Ectodermal cell (in vitro differentiated cells): Measurements from ENCODE around the gene PCDH12.

Source experiments
- H3K27ac ChIP-seq: 2 replicates; pipeline ENCODE4 v1.7.0; 2013; ENCODE audit warnings: mild to moderate bottlenecking, low read depth, low read length; ENCODE audit not compliant: insufficient read depth, poor library complexity, severe bottlenecking
- H3K27me3 ChIP-seq: 2 replicates; pipeline ENCODE4 v1.7.0; 2013; ENCODE audit warnings: mild to moderate bottlenecking, low read length; ENCODE audit not compliant: insufficient read depth, control insufficient read depth, poor library complexity, severe bottlenecking
- H3K36me3 ChIP-seq: one replicate; pipeline ENCODE4 v1.7.0; 2013; ENCODE audit warnings: low read length; ENCODE audit not compliant: control insufficient read depth, insufficient read depth
- H3K4me1 ChIP-seq: one replicate; pipeline ENCODE4 v1.7.0; 2013; ENCODE audit warnings: low read length; ENCODE audit not compliant: control insufficient read depth, insufficient read depth
- H3K4me3 ChIP-seq: 2 replicates; pipeline ENCODE4 v1.7.0; 2013; ENCODE audit warnings: low read depth, low read length, control low read depth; ENCODE audit not compliant: insufficient read depth
- H3K9me3 ChIP-seq: 2 replicates; pipeline ENCODE4 v1.7.0; 2013; ENCODE audit warnings: mild to moderate bottlenecking, low read length, moderate library complexity; ENCODE audit not compliant: control insufficient read depth
- WGBS, 2 experiments: methylation state at CpG; one replicate each; pipeline ENCODE4 v1.1.7; 2013; ENCODE audit warnings: missing lambda C conversion rate in 2 of 2; 5-methylcytosine and 5-hydroxymethylcytosine counted together

PCDH12 gene

DNA sequence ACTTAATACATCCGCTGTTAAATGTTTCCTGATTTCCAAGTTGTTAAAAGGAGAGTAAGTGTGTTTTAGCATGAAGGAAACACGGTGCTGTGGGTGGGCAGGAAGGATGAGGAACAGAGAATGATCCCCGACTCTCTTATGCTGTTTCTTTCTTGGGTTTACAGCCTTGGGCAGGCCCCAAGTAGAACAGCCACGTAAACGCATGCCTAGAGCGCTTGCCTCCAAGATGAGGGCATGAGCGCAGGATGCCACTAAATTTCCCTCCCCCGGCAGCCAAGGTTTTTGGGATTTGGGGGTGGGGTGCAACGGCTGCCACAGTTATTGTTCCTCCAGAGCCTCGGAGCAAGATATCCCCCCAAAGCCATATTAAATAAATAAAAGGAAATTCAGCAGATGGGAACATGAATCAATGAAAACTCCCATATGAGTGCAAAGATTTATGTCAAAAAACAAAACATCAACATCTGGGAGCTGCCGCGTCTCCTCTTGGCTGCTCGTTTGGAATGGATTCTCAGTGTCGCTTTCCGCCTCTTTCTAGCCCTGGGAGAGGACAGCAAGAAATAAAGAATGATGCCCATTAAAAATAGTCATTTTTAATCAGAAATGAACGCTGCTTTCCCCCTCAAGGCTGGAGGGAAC, 44.3 kb downstream of the PCDH12 start:
- Histone ChIP-seq H3K9me3 (no peaks in the 10 kb centered on the region), H3K27me3 (peaks cover 15% of the 10 kb centered on the region), H3K27ac (no peak overlapping the region), H3K36me3 (no peaks in the 10 kb centered on the region), H3K4me1 (peaks cover 7% of the 10 kb centered on the region), H3K4me3 (peak overlapping the region; percentile 24)
- 39% methylated on average over 14 to 16 of the region's 16 CpGs for WGBS, 2 experiments

DNA sequence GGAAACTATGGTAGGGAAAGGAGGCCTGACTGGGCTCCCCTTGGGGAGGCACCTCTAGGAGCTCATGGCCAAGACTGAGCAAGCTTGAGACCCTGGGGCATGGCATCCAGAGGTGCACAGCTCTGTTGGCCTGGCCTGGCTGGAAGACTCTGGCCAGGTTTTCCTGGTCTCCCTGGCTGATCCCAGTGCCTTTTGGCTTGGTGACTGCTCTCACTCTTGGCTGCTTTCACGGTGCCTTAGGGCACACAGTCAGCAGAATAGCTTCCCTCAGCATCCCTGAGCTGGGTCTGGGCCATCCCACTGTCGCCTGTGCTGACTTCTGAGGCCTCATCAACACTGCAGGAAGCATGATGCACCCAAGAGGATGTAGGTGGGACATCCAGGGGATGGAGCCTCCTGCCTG, 47.7 kb downstream of the PCDH12 start:
- peaks cover 7% of the 10 kb centered on the region for H3K4me1 ChIP-seq
- WGBS, 2 experiments: 68 to 74% methylated on average over 2 of the region's 2 CpGs
- peaks cover 15% of the 10 kb centered on the region for H3K27me3 ChIP-seq
- H3K9me3 ChIP-seq: no peaks in the 10 kb centered on the region
- no peaks in the 10 kb centered on the region for H3K36me3 ChIP-seq
- H3K4me3 ChIP-seq: no peak overlapping the region
- no peak overlapping the region for H3K27ac ChIP-seq

DNA sequence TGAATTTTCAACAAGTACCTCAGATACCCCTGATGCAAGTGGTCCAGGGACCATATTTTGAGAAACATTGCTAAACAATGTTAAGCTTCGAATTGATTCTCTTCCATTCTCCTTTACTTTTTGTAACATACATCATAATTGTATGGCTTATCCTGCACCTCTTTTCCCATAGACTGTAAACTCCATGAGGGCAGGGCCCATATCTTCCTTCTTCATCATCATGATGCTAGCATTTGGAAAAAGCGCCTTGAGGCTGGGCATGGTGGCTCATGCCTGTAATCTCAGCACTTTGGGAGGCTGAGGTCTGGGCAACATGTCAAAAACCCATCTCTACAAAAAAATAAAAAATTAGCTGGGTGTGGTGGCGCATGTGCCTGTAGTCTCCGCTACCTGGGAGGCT, 48.8 kb downstream of the PCDH12 start:
- H3K27ac ChIP-seq: no peak overlapping the region
- no peaks in the 10 kb centered on the region for H3K9me3 ChIP-seq
- 71 to 72% methylated on average over 4 of the region's 4 CpGs for WGBS, 2 experiments
- H3K27me3 ChIP-seq: peaks cover 15% of the 10 kb centered on the region
- H3K36me3 ChIP-seq: no peaks in the 10 kb centered on the region
- H3K4me3 ChIP-seq: no peak overlapping the region
- peaks cover 7% of the 10 kb centered on the region for H3K4me1 ChIP-seq

DNA sequence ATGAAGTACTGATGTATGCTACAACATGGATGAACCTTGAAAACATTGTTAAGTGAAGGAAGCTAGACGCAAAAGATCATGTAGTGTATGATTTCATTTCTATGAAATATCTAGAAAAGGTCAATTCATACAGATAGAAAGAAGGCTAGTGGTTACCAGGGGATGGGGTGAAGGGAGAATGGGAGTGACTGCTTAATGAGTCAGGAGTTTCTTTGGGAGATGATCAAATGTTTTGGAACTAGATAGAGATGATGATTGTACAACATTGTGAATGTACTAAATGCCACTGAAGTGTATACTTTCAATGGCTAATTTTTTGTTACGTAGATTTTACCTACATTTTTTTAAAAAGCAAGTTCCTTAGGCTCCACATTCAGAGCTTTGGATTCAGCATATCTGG, 49.2 kb downstream of the PCDH12 start:
- WGBS, 2 experiments: 92 to 94% methylated on average over 2 of the region's 2 CpGs
- Histone ChIP-seq H3K27ac (no peak overlapping the region), H3K4me1 (peaks cover 6% of the 10 kb centered on the region), H3K27me3 (peaks cover 11% of the 10 kb centered on the region), H3K4me3 (no peak overlapping the region), H3K36me3 (no peaks in the 10 kb centered on the region), H3K9me3 (no peaks in the 10 kb centered on the region)

- no peaks in the 10 kb centered on the region for H3K9me3 ChIP-seq
- 0% methylated on average over 1 of the region's 1 CpG for WGBS, 2 experiments
- H3K36me3 ChIP-seq: no peaks in the 10 kb centered on the region
- H3K4me3 ChIP-seq: no peak overlapping the region
- H3K4me1 ChIP-seq: no peaks in the 10 kb centered on the region
- H3K27me3 ChIP-seq: no peaks in the 10 kb centered on the region
- no peak overlapping the region for H3K27ac ChIP-seq
Measured at GRCh38 chr5:141906972-141907371, 51.0 kb downstream of the PCDH12 start.

DNA sequence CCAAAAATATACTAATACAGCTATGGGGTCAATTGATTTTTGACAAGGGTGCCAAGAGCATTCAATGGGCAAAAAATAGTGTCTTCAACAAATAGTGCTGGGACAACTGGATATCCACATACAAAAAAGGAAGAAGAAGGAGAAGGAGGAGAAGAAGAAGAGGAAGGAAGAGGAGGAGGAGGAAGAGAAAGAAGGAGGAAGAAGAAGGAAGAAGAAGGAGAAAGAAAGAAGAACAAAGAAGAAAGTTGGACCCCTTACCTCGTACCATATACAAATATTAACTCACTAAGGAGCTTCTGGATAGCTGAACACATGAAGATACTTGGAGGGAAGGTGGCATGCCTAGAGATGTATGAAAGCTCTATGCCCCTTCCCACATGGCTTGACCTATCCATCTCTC, 51.5 kb downstream of the PCDH12 start:
- H3K9me3 ChIP-seq: no peaks in the 10 kb centered on the region
- H3K4me1 ChIP-seq: no peaks in the 10 kb centered on the region
- H3K27ac ChIP-seq: no peak overlapping the region
- H3K36me3 ChIP-seq: no peaks in the 10 kb centered on the region
- H3K27me3 ChIP-seq: no peaks in the 10 kb centered on the region
- 0% methylated on average over 1 of the region's 1 CpG; no CpG with 5 or more reads in 1 of the 2 experiments for whole genome bisulfite sequencing, 2 experiments
- no peak overlapping the region for H3K4me3 ChIP-seq

DNA sequence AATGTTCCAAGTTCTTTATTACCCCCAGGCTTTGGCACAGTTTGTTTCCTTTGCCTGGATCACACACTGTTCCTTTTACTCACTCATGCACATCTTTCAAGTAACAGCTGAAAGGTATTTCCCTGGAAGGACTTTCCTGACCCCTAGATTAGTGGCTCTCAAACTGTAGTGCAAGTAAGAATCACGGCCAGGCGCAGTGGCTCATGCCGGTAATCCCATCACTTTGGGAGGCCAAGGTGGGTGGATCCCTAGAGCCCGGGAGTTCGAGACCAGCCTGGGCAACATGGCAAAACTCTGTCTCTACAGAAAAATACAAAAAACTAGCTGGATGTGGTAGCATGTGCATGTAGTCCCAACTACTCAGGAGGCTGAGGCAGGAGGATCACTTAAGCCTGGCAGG, 53.5 kb downstream of the PCDH12 start:
- no peaks in the 10 kb centered on the region for H3K9me3 ChIP-seq
- H3K4me1 ChIP-seq: no peaks in the 10 kb centered on the region
- no peak overlapping the region for H3K4me3 ChIP-seq
- WGBS, 2 experiments: 92 to 93% methylated on average over 5 of the region's 5 CpGs
- H3K27me3 ChIP-seq: no peaks in the 10 kb centered on the region
- no peak overlapping the region for H3K27ac ChIP-seq
- H3K36me3 ChIP-seq: no peaks in the 10 kb centered on the region

DNA sequence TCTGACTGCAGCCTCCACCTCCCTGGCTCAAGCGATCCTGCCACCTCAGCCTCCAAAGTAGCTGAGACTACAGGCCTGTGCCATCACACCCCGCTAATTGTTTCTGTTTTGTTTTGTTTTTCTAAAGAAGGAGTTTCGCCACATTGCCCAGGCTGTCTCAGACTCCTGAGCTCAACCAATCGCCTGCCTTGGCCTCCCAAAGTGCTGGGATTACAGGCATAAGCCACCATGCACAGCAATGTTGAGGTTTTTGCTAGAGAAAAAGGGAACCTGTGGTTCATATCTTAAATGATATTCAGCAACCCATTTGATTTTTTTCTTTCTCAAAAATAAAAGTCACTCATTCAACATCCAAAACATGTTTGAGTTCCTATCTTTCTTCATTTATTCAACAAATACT, 54.7 kb downstream of the PCDH12 start:
- WGBS, 2 experiments: 77 to 78% methylated on average over 4 of the region's 4 CpGs
- no peaks in the 10 kb centered on the region for H3K4me1 ChIP-seq
- no peaks in the 10 kb centered on the region for H3K9me3 ChIP-seq
- no peak overlapping the region for H3K4me3 ChIP-seq
- no peaks in the 10 kb centered on the region for H3K36me3 ChIP-seq
- no peak overlapping the region for H3K27ac ChIP-seq
- no peaks in the 10 kb centered on the region for H3K27me3 ChIP-seq

- Histone ChIP-seq H3K27me3 (no peaks in the 10 kb centered on the region), H3K27ac (no peak overlapping the region), H3K9me3 (no peaks in the 10 kb centered on the region), H3K4me3 (no peak overlapping the region), H3K36me3 (no peaks in the 10 kb centered on the region), H3K4me1 (no peaks in the 10 kb centered on the region)
- 84 to 85% methylated on average over 5 of the region's 5 CpGs for WGBS, 2 experiments
Measured at GRCh38 chr5:141902015-141902814, 55.8 kb downstream of the PCDH12 start.

- WGBS, 2 experiments: 92 to 94% methylated on average over 1 to 2 of the region's 2 CpGs
- H3K36me3 ChIP-seq: no peaks in the 10 kb centered on the region
- no peaks in the 10 kb centered on the region for H3K27me3 ChIP-seq
- no peak overlapping the region for H3K4me3 ChIP-seq
- no peaks in the 10 kb centered on the region for H3K4me1 ChIP-seq
- H3K27ac ChIP-seq: no peak overlapping the region
- H3K9me3 ChIP-seq: no peaks in the 10 kb centered on the region
Measured at GRCh38 chr5:141898448-141899049, 59.5 kb downstream of the PCDH12 start.
